Measurements from ENCODE around the gene TWSG1.

DNA sequence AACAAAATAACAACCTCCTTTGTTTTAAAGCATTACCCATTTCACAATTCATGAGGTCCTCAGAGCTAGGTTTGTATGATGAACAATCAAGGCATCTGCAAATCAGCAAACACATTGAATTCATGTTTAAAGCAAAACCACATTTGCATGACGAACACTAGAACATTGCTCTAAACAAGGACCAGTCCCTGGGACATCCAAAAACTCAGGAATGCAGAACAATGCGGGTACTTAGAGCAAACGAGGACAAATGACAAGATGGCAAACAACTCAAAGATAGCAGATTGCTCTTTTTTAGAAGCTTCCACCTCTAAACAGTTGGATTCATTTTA, 95.1 kb downstream of the TWSG1 start:
- TF ChIP-seq, protein P1, sequence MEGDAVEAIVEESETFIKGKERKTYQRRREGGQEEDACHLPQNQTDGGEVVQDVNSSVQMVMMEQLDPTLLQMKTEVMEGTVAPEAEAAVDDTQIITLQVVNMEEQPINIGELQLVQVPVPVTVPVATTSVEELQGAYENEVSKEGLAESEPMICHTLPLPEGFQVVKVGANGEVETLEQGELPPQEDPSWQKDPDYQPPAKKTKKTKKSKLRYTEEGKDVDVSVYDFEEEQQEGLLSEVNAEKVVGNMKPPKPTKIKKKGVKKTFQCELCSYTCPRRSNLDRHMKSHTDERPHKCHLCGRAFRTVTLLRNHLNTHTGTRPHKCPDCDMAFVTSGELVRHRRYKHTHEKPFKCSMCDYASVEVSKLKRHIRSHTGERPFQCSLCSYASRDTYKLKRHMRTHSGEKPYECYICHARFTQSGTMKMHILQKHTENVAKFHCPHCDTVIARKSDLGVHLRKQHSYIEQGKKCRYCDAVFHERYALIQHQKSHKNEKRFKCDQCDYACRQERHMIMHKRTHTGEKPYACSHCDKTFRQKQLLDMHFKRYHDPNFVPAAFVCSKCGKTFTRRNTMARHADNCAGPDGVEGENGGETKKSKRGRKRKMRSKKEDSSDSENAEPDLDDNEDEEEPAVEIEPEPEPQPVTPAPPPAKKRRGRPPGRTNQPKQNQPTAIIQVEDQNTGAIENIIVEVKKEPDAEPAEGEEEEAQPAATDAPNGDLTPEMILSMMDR (IDR thresholded peaks at IDR 0.05), result no peak
- no peak for TF ChIP-seq POLR2A (IDR thresholded peaks at IDR 0.05)

All from heart left ventricle (tissue), 13 donors.